ENCODE data around the gene HBZ. TPM values are rescaled to one million over a fixed set of nuclear protein-coding genes. Genes with fewer than 3 reads are reported as not detected.

Gene HBZ
- total RNA-seq, 3 donors from 2014 or later = not detected

- H3K27me3 ChIP-seq = no peaks in the 10 kb centered on the region
- H3K27ac ChIP-seq = no peak overlapping the region
- H3K36me3 ChIP-seq = peaks cover 16% of the 10 kb centered on the region
- no peaks in the 10 kb centered on the region for H3K9me3 ChIP-seq
- no peak for TF ChIP-seq POLR2AphosphoS5 (IDR thresholded peaks at IDR 0.05)
- TF ChIP-seq POLR2A (IDR thresholded peaks at IDR 0.05) = no peak
- TF ChIP-seq, protein P1, sequence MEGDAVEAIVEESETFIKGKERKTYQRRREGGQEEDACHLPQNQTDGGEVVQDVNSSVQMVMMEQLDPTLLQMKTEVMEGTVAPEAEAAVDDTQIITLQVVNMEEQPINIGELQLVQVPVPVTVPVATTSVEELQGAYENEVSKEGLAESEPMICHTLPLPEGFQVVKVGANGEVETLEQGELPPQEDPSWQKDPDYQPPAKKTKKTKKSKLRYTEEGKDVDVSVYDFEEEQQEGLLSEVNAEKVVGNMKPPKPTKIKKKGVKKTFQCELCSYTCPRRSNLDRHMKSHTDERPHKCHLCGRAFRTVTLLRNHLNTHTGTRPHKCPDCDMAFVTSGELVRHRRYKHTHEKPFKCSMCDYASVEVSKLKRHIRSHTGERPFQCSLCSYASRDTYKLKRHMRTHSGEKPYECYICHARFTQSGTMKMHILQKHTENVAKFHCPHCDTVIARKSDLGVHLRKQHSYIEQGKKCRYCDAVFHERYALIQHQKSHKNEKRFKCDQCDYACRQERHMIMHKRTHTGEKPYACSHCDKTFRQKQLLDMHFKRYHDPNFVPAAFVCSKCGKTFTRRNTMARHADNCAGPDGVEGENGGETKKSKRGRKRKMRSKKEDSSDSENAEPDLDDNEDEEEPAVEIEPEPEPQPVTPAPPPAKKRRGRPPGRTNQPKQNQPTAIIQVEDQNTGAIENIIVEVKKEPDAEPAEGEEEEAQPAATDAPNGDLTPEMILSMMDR (IDR thresholded peaks at IDR 0.05) = no peak
- H3K4me3 ChIP-seq = no peak overlapping the region
- no peaks in the 10 kb centered on the region for H3K4me1 ChIP-seq
- intact Hi-C loops (cut with DNase I; ENCODE audit: low total_unique reads) = no loop called here
- no peak for DNase-seq (ENCODE audit: low spot score in 2 of 2)
Observed at GRCh38 chr16:191831-192230, 39.4 kb downstream of the HBZ start.

DNA sequence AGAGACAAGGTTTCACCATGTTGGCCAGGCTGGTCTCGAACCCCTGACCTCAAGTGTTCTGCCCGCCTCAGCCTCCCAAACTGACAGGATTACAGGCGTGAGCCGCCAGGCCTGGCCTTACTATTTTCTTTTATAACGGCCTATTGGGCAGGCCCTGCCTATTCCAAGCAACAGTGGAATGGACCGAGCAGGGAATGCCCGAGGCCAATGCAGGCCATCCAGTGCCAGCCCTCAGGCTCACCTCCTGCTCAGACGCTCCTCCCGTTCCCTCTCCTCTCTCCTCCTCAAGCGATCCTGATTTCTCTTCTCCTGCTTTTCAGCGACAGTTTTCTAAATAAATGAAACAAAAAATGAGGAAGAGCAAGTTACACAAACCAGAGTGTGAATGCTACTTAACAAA lies 40.2 kb downstream of the HBZ start:
- H3K4me1 ChIP-seq = no peaks in the 10 kb centered on the region
- H3K9me3 ChIP-seq = no peaks in the 10 kb centered on the region
- intact Hi-C loops (cut with DNase I; ENCODE audit: low total_unique reads) = no loop called here
- H3K36me3 ChIP-seq = peaks cover 20% of the 10 kb centered on the region
- TF ChIP-seq POLR2A (IDR thresholded peaks at IDR 0.05) (no peak), POLR2AphosphoS5 (IDR thresholded peaks at IDR 0.05) (no peak)
- TF ChIP-seq, protein P1 (IDR thresholded peaks at IDR 0.05) = no peak
- H3K27ac ChIP-seq = no peak overlapping the region
- H3K27me3 ChIP-seq = no peaks in the 10 kb centered on the region
- H3K4me3 ChIP-seq = no peak overlapping the region
- DNase-seq (ENCODE audit: low spot score in 2 of 2) = no peak

GRCh38 chr16:193441-193840 lies 41.0 kb downstream of the HBZ start:
- TF ChIP-seq POLR2AphosphoS5 (IDR thresholded peaks at IDR 0.05) (no peak), POLR2A (IDR thresholded peaks at IDR 0.05) (no peak)
- TF ChIP-seq, protein P1 (IDR thresholded peaks at IDR 0.05) = no peak
- no peak for DNase-seq (ENCODE audit: low spot score in 2 of 2)
- Histone ChIP-seq H3K4me3 (no peak overlapping the region), H3K27ac (no peak overlapping the region), H3K36me3 (peaks cover 21% of the 10 kb centered on the region), H3K4me1 (no peaks in the 10 kb centered on the region), H3K27me3 (no peaks in the 10 kb centered on the region), H3K9me3 (no peaks in the 10 kb centered on the region)
- intact Hi-C loops (cut with DNase I; ENCODE audit: low total_unique reads) = no loop called here

GRCh38 chr16:194516-194915 lies 42.1 kb downstream of the HBZ start:
- intact Hi-C loops (cut with DNase I; ENCODE audit: low total_unique reads) = no loop called here
- no peak for DNase-seq (ENCODE audit: low spot score in 2 of 2)
- Histone ChIP-seq H3K4me3 (no peak overlapping the region), H3K4me1 (no peaks in the 10 kb centered on the region), H3K36me3 (peaks cover 21% of the 10 kb centered on the region), H3K9me3 (no peaks in the 10 kb centered on the region), H3K27me3 (no peaks in the 10 kb centered on the region), H3K27ac (no peak overlapping the region)
- TF ChIP-seq POLR2A (IDR thresholded peaks at IDR 0.05) (no peak), POLR2AphosphoS5 (IDR thresholded peaks at IDR 0.05) (no peak)
- TF ChIP-seq, protein P1 (IDR thresholded peaks at IDR 0.05) = no peak

DNA sequence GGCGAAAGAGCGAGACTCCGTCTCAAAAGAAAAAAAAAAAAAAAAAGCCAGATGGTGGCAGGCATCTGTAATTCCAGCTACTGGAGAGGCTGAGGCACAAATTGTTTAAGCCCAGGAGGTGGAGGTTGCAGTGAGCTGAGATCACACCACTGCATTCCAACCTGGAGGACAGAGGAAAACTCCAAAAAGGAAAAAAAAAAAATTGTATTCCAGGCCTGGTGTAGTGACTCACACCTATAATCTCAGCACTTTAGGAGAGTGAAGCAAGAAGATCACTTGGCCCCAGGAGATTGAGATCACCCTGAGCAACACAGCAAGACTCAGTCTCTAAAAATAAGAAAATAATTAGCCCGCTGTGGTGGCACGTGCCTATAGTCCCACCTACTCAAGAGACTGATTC lies 47.9 kb downstream of the HBZ start:
- H3K4me1 ChIP-seq = no peaks in the 10 kb centered on the region
- no peak overlapping the region for H3K27ac ChIP-seq
- H3K27me3 ChIP-seq = no peaks in the 10 kb centered on the region
- DNase-seq (ENCODE audit: low spot score in 2 of 2) = no peak
- intact Hi-C loops (cut with DNase I; ENCODE audit: low total_unique reads) = no loop called here
- peaks cover 9% of the 10 kb centered on the region for H3K36me3 ChIP-seq
- no peaks in the 10 kb centered on the region for H3K9me3 ChIP-seq
- no peak for TF ChIP-seq POLR2A (IDR thresholded peaks at IDR 0.05)
- TF ChIP-seq, protein P1 (IDR thresholded peaks at IDR 0.05) = no peak
- TF ChIP-seq POLR2AphosphoS5 (IDR thresholded peaks at IDR 0.05) = no peak
- H3K4me3 ChIP-seq = no peak overlapping the region

All from breast epithelium (tissue), 4 donors.